ENCODE measurements around the gene ATR.
A peak's percentile ranks its signal among the peaks of the same experiment; 100 is the strongest.
"Not testable (repeated sequence)": the region's sequence is repeated elsewhere in the genome, so short reads cannot be mapped to it uniquely, and the experiment has no call there.

ATR gene

DNA sequence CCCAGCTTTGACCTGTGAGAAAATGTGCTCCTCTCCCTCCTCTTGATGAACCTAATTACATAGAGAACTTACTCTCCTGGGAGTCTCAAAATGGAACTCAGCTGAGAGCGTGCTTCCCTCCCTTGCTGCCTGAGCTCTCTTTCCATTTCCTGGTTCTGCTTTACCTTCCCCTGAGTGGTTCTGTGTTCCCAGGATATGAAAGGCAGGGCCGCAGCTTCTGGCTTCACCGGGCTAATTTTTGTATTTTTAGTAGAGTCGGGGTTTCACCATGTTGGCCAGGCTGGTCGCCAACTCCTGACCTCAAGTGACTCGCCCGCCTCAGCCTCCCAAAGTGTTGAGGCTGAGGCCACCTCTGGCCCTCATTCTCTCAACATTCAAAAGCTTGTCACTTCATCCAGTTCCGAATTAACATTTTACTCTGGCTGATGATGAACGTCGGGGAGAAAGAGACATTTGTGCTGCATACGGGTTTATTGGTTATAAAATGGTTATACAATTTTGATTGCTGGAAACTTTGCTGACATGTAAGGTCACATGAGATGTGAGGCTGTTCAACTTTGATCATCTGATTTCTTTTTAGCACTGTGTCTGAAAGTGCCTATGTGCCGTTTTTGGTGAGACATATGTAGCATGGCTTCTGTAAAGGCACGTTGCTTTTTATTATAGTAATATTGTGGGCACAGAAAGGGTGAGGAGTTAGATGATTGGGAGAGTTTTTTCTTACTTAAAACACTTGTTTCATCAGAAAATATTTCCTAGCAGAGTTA lies 24.3 kb upstream of the ATR start:
- TF ChIP-seq, protein P1, sequence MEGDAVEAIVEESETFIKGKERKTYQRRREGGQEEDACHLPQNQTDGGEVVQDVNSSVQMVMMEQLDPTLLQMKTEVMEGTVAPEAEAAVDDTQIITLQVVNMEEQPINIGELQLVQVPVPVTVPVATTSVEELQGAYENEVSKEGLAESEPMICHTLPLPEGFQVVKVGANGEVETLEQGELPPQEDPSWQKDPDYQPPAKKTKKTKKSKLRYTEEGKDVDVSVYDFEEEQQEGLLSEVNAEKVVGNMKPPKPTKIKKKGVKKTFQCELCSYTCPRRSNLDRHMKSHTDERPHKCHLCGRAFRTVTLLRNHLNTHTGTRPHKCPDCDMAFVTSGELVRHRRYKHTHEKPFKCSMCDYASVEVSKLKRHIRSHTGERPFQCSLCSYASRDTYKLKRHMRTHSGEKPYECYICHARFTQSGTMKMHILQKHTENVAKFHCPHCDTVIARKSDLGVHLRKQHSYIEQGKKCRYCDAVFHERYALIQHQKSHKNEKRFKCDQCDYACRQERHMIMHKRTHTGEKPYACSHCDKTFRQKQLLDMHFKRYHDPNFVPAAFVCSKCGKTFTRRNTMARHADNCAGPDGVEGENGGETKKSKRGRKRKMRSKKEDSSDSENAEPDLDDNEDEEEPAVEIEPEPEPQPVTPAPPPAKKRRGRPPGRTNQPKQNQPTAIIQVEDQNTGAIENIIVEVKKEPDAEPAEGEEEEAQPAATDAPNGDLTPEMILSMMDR (conservative IDR thresholded peaks at IDR 0.05), result no peak
- H3K27ac ChIP-seq, result no peak overlapping the region

DNA sequence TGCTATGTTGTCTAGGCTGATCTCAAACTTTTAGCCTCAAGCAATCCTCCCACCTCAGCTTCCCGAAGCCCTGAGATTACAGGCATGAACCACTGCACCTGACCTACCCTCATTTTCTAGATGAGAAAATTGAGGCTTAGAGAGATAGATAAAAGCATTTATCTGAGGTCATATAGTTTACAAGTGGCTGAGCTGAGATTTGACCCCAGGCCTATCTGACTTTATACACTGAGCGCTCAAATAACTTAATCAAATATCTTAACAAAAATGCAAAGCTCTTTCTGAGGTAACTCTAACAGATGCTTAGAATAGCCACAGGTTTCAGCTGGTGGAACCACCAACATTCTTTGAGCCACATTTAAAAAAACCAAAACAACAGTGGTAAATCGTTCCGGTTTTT lies 23.2 kb upstream of the ATR start:
- TF ChIP-seq, protein P1 (conservative IDR thresholded peaks at IDR 0.05), result no peak
- H3K27ac ChIP-seq, result no peak overlapping the region

DNA sequence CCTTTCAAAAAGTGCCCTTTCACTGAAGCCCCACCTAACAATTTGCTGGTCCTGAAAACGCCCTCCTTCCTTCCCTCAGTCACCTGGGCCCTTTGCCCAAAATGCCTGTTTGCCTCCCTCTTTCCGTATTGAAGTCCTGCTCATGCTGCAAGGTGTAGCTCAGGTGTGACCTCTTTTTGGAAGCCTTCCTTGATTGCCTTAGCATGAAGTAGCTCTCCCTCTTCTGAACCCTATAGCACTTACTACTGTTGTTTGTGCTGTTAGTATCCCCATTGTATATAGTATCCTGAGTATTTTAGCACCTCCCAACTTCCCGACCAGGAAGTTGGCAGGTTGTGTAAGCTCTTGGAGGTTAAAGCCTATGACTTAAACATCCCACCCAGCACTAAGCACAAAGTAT lies 19.4 kb upstream of the ATR start:
- TF ChIP-seq, protein P1 (conservative IDR thresholded peaks at IDR 0.05), result no peak
- no peak overlapping the region for H3K27ac ChIP-seq

- H3K27ac ChIP-seq, result peak overlapping the region; percentile 79
- TF ChIP-seq, protein P1 (conservative IDR thresholded peaks at IDR 0.05), result no peak
Observed at GRCh38 chr3:142596726-142597088, 18.2 kb upstream of the ATR start.

- TF ChIP-seq, protein P1 (conservative IDR thresholded peaks at IDR 0.05), result peak; percentile 26
- peak within 1 kb of the TSS; percentile 79 for H3K27ac ChIP-seq
Observed at GRCh38 chr3:142595951-142596725, 17.6 kb upstream of the ATR start, which contains the start of gene PLS1. PLS1 (plus strand) TSS chr3:142596393; CDS start chr3:142664238, 67,845 bp downstream.

DNA sequence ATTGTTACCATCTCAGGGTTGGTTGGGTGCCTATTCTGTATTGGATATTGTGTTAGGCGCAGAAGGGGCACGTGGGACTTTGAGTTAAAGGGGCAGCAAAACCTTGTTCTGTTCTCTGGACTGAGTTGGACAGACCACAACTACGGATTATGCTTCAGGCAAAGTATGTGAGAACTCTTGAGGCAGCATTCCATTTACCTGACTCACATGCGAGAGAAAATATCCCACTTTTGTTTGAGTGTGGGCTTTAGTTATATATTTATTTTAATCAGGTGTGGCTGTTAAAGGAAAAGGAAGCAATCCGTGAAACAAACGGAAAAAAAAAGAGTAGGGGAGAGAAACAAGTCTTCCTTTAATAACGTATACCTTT lies 17.0 kb upstream of the ATR start:
- peak overlapping the region; percentile 79 for H3K27ac ChIP-seq
- TF ChIP-seq, protein P1 (conservative IDR thresholded peaks at IDR 0.05), result no peak

DNA sequence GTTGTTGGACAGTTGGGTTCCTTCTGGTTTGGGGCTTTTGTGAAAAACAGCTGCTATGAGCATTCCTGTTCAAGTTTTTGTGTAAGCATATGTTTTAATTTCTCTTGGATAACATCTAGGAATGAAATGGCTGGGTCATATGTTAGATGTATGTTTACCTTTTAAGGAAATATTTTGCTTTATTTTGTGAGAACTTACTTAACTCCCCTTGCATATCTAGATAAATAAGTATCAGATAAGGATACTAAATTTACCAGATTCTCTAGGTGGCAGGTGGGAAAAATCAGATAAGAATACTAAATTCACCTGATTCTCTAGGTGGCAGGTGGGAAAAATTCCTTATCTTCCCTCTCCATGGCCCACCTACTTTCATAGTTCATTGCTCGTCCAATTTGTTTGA lies 16.6 kb upstream of the ATR start:
- TF ChIP-seq, protein P1 (conservative IDR thresholded peaks at IDR 0.05), result no peak
- peak overlapping the region; percentile 79 for H3K27ac ChIP-seq

- not testable (repeated sequence) for H3K27ac ChIP-seq
Observed at GRCh38 chr3:142592268-142592667, 13.7 kb upstream of the ATR start.

Measured in VCaP (cell line).